Stimulated activated CD8-positive, alpha-beta memory T cell treated with anti-CD3 and anti-CD28 coated beads, Interleukin-2, amount 100 ng/mL, for 48 hours (primary cell): Measurements from ENCODE around the gene KRT76.
A peak's percentile ranks its signal among the peaks of the same experiment; 100 is the strongest.
"Not testable (repeated sequence)": the region's sequence is repeated elsewhere in the genome, so short reads cannot be mapped to it uniquely, and the experiment has no call there.

Experiments used
- DNase-seq, 2 donors: peaks; one replicate each; pipeline ENCODE4 v3.0.0-alpha.2; 2020; ENCODE audit warnings: low read depth in 2 of 2

Gene KRT76

DNA sequence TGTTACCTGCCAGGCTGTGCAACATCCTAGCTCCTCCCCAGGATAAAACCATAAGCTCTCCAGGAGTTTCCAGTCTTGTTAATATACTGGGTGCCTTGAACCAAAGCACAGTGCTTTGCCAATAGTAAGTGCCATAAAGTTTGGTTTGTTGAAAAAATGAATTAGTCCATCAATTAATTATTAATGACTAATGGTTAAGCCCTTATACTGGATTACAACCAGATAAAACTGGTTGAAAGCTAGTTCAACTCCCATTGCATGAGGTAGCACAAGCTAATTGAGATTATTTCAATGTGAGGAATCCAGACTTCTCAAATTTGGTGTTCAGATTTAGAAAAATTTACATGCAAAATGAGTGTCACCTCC lies 20.4 kb upstream of the KRT76 start:
- no peak for DNase-seq

DNA sequence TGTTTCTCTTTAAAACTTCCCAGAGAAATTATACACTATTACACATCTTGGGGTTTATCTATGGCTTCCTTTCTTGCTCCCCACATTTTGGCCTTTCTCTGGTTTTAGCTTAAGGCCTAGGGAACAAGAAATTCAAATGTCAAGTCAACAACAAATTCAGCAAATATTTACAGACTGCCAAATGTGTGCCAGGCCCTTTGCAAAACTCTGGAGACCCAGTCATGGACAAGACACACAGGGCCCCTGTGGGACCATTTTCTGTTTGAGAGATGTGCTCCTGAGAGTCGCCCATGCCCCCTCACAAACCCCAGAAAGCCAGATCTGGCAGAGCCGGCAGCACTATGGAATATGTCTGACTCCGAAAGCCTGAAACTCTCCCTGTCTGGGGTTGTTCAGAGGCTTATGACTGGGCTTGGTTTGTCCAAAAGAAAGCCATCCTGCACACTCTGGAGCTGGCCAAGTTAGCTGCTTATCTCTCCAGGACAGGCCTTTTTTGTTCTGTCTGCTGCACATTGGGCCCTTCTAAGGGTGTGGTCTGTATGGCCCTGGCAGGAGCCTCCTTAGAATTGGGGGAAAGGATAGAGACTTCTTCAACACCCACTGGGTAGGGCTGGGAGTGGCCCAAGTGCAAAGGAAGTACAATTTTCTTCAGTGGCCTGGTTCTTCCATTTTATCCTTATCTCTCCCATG lies 19.8 kb upstream of the KRT76 start:
- no peak for DNase-seq

DNA sequence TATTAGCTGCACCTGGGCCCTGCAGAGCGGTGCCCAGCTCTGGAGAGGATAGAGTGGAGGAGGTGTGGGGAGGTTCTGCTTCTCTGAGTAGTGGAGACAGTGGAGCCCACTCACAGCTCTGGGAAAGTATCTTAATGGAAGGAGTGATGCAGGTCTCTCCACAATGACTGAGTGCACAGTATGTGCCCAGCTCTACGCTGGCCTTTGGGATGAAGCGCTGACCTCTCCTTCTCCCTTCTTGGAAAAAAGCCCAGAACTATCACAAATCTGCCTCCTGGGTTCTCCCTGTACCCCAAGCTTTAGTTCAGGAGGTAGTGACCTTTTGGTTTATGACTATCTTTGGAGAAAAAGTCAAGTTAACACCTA lies 19.3 kb upstream of the KRT76 start:
- no peak for DNase-seq

- DNase-seq = no peak
These were observed 18.7 kb upstream of the KRT76 start, which contains the start of gene KRT3 for GRCh38 chr12:52795694-52796428. KRT3 (minus strand) TSS chr12:52796117; CDS start chr12:52796042, 75 bp downstream.

GRCh38 chr12:52795332-52795674 lies 18.2 kb upstream of the KRT76 start:
- not testable (repeated sequence) for DNase-seq

DNA sequence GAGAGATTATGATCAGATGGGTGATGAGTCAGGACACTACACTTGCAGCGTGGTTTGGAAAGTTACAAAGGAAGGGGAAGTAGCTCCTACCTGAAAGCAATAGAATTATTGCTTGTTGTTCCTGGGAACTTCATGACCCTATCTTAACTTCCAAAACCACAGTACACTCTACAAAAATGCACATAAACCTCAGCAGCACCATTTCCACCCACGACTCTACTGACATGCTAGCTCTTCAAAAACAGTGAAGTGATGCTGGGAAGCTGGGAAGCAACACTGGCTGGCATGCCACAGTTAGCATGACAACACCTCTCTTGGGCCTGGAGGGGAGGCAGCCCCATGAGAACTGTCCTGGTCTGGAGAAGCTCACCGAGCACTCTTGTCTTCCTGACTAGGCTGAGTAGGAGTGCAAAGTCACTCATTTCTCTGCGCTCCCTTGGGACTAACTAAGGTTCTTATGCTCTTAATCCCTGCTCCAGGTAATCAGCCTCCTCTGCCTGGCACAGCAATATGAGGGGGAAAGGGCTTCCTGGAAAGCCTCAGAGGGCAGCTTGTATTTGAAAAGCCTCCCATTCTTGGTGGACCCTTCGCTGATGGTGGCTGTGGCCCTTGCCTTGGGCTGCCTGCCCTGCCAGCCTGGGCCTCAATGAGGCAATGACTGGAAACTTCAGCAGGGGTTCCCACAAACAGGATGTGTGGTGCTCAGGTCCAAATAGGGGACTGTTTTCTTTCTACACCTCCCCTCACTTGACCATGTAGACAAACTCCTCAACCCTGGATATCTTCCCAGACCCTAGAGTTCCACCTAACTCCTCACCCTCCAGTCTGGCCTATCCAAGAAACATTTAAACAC lies 17.6 kb upstream of the KRT76 start:
- no peak for DNase-seq

- DNase-seq = no peak
These were observed 15.3 kb upstream of the KRT76 start for GRCh38 chr12:52792185-52793029.

- DNase-seq = no peak
These were observed 14.4 kb upstream of the KRT76 start for GRCh38 chr12:52791271-52792184.

DNA sequence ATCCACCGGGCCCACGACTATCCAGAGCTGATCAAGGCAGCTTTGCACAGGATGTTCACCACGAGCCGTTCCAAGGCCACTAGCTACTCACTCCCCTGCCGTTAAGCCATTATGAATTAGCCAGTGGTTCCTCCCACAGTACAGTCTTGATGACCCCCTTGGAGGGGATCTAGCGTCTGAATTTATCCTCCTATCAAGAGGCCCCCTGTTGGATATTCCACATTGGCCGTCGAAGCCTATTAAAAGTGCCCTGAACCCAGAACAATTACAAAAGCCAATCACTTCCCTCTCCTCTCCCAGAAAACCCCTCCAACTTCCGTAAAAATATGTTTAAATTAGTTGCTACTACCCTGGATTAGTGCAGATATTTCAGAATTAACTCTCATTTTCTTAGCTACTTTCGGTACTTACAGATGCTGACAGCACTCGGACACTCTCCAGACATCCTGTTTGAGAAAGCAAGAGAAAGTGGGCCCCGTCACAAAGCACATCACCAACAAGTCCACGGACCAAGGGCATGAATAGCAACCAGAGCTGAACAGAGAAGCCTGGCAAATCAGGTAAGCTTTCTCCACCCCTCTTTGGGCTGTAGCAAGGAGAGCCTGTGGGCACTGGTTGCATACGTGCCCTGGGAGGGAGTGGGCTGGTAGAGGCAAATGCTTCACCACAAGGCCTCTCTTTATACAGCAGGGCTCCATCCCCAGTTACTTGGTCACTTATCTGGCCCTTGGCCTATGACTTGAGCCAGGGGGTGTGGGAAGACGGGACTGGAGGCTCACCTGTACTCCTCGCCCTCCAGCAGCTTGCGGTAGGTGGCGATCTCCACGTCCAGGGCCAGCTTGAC lies 13.5 kb upstream of the KRT76 start:
- DNase-seq = no peak

GRCh38 chr12:52789637-52790426 lies 12.7 kb upstream of the KRT76 start:
- DNase-seq = peak in 1 of 2 donors; percentile 9

DNA sequence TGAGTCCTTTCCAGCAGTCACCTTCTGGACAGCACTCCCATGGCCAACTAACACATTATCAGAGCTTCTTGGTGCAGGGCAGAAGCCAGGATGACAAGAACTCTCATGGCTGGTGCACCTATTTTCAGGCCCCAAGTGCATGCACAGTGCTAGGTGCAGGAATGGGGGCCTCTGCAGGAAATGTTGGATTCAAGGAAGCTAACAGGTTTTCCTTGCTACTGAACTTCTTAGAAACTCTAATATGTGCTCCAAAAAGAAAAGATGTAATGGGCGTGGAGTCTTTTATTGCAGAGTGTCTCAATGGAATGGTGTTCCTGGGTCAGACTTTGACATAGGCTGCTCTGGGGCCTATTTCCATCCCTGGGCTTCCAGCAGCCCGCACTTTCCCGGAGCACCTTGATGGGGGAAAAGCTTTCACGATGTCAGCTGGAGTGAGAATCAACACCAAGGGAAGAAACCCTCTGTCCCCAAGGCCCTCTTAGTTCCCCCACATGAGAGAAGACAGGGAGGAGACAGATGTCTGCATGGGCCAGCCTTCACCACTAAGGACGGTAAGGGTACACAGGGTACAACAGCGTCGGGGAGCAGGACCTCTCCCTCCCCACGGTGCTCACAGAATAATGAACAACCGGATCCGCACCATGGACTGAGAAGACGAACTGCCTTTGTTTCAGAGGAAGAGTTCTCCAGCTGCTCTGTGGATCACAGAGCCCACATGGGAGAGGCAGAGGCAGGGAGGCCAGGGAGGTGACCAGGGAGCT lies 11.9 kb upstream of the KRT76 start:
- no peak for DNase-seq

DNA sequence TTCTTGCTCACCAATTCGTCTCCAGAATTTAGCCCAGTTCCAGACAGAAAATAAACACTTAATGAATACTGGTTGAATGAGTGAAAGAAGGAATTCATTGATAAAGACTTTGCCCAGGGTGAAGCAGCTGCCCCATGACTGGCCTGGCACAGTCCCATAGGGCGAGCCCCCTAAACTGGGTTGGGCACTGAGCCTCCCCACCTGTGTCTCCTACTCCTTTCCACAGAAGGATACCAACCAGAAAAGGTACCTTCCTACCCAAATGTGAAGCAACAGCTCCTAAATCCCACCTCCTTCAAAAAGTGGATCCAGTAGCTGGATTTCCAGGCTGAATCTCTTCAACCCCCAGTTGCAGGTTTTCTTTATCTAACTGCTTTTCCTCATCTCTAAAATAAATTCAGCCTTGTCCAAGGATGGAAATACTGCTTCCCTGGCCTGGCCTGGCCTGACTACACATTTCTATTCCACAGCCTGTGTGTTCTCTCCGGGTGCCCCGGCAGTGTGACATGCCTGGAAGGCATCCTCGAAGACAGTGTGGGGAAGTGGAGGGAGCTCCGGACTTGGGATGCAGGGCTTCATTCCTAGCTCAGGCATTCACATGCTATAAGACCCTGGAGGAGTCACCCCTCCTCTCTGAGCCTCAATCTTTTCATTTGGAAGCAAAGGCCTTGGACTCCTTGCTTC lies 11.2 kb upstream of the KRT76 start:
- no peak for DNase-seq

DNA sequence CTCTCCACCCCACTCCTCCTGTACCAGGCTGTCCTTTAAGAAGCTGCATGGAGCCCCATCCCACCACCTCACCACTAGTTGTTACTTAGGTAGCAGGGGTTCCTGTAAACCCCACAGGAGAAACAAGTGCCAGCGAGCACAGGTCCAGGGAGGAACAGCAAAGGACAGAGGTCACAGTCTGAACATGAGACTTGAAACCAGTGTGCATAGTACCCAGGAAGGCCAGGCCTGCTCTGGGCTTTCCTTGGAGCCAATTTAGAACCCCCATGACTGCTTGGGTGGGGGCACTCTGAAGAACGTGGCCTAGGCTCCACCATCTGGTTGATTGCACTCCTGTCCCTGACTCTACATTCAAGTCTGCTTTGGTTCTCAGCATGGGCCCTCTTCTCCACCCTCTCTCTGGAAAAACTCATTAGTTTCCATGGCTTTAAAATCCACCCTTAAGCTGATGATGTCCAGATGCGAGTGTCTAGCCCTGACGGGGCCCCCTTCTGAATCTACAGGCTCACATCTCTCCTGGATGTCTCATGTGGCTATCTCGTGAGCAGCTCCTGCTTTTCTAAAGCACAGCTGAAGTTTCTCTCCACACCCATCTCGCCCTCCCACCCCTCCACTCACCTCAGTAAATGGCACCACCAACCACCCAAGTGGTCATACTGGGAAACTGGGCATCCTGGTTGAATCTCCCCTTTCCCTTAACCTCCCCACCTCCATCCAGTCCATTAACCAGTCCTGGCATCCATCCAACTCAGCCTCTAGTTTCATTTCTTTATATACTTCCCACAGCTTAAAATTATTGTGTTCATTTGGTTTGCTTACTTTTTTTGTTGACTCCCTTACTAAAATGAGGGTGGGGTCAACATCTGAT lies 10.4 kb upstream of the KRT76 start:
- no peak for DNase-seq

- no peak for DNase-seq
These were observed 7.8 kb upstream of the KRT76 start for GRCh38 chr12:52784909-52785308.

- no peak for DNase-seq
These were observed 6.6 kb upstream of the KRT76 start for GRCh38 chr12:52783563-52784316.

- DNase-seq = no peak
These were observed 5.4 kb upstream of the KRT76 start for GRCh38 chr12:52782502-52782901.
